Sigmoid colon (tissue), 4 donors: Measurements from ENCODE around the gene MIOS.

Experiments
- POLR2A ChIP-seq, 2 donors: fragments of 450-650 bp; IDR thresholded peaks; one replicate each; pipeline ENCODE4 v1.6.1; 2016; ENCODE audit warnings: antibody characterized with exemption in 2 of 2, mild to moderate bottlenecking in 2 of 2, moderate library complexity in 2 of 2
- POLR2AphosphoS5 ChIP-seq, 4 donors: sonication (generic); formaldehyde crosslinking; IDR thresholded peaks; one replicate each; pipeline ENCODE4 v1.6.1; 2017; ENCODE audit warnings: antibody characterized with exemption in 4 of 4
- TF ChIP-seq, protein P1 (sequence below), 4 experiments: fragments of 450-650 bp in 3 of 4; fragments of 200-600 bp in 1 of 4; IDR thresholded peaks; one replicate each; pipeline ENCODE4 v1.5.1; 2016 to 2019; ENCODE audit warnings: antibody characterized with exemption in 4 of 4, mild to moderate bottlenecking in 3 of 4, moderate library complexity in 2 of 4

DNA sequence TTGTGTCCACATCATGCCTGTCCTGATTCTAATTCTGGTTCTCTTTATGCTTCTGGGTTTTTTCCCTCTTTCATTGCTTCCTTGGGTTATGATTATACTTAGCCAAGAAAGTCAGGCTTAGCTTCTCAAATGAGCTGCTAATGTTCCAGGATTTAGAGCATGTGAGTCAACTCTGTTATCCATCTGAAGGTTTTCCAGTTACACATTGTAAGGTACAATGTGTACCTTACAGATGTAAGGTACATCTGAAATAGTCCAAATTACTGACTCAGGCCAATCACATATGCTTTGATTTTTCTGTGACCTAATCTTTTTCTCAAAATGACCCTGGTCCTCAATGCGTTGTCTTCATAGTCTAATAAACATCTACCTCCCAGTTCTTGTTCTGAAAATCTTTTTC, 13.3 kb upstream of the MIOS start:
- TF ChIP-seq, protein P1, sequence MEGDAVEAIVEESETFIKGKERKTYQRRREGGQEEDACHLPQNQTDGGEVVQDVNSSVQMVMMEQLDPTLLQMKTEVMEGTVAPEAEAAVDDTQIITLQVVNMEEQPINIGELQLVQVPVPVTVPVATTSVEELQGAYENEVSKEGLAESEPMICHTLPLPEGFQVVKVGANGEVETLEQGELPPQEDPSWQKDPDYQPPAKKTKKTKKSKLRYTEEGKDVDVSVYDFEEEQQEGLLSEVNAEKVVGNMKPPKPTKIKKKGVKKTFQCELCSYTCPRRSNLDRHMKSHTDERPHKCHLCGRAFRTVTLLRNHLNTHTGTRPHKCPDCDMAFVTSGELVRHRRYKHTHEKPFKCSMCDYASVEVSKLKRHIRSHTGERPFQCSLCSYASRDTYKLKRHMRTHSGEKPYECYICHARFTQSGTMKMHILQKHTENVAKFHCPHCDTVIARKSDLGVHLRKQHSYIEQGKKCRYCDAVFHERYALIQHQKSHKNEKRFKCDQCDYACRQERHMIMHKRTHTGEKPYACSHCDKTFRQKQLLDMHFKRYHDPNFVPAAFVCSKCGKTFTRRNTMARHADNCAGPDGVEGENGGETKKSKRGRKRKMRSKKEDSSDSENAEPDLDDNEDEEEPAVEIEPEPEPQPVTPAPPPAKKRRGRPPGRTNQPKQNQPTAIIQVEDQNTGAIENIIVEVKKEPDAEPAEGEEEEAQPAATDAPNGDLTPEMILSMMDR (IDR thresholded peaks at IDR 0.05) = no peak
- TF ChIP-seq POLR2AphosphoS5 (IDR thresholded peaks at IDR 0.05) = no peak
- TF ChIP-seq POLR2A (IDR thresholded peaks at IDR 0.05) = no peak
